NCI-H345 (cell line): Measurements from ENCODE around the gene KCNIP1.

Experiments
- DNase-seq: peaks from one replicate; lab custom pipeline; 2025; lab: John Stamatoyannopoulos, UW

KCNIP1 gene

GRCh38 chr5:170715141-170715540 lies 211.3 kb downstream of the KCNIP1 start:
- no peak for DNase-seq

GRCh38 chr5:170716396-170716795 lies 212.6 kb downstream of the KCNIP1 start:
- DNase-seq, result no peak

GRCh38 chr5:170719551-170719950 lies 215.7 kb downstream of the KCNIP1 start:
- DNase-seq, result no peak

- no peak for DNase-seq
These were observed 216.4 kb downstream of the KCNIP1 start for GRCh38 chr5:170720179-170720578.

- no peak for DNase-seq
These were observed 217.2 kb downstream of the KCNIP1 start for GRCh38 chr5:170720984-170721383.

- DNase-seq, result no peak
These were observed 217.9 kb downstream of the KCNIP1 start for GRCh38 chr5:170721681-170722080.

- no peak for DNase-seq
These were observed 218.5 kb downstream of the KCNIP1 start for GRCh38 chr5:170722316-170722715.

- no peak for DNase-seq
These were observed 227.2 kb downstream of the KCNIP1 start for GRCh38 chr5:170731052-170731451.

- no peak for DNase-seq
These were observed 228.9 kb downstream of the KCNIP1 start for GRCh38 chr5:170732685-170733084.

- no peak for DNase-seq
These were observed 233.1 kb downstream of the KCNIP1 start for GRCh38 chr5:170736966-170737365.

GRCh38 chr5:170737591-170737990 lies 233.8 kb downstream of the KCNIP1 start:
- DNase-seq, result no peak

GRCh38 chr5:170738840-170739239 lies 235.0 kb downstream of the KCNIP1 start:
- no peak for DNase-seq

- no peak for DNase-seq
These were observed 235.6 kb downstream of the KCNIP1 start for GRCh38 chr5:170739446-170739845.

GRCh38 chr5:170740551-170741205 lies 236.9 kb downstream of the KCNIP1 start:
- no peak for DNase-seq

- no peak for DNase-seq
These were observed 238.0 kb downstream of the KCNIP1 start for GRCh38 chr5:170741801-170742200.

GRCh38 chr5:170743876-170744212 lies 240.0 kb downstream of the KCNIP1 start:
- no peak for DNase-seq

- no peak for DNase-seq
These were observed 241.8 kb downstream of the KCNIP1 start for GRCh38 chr5:170745481-170746071.

- no peak for DNase-seq
These were observed 242.5 kb downstream of the KCNIP1 start for GRCh38 chr5:170746075-170746960.

- no peak for DNase-seq
These were observed 243.1 kb downstream of the KCNIP1 start for GRCh38 chr5:170746961-170747340.

- no peak for DNase-seq
These were observed 243.5 kb downstream of the KCNIP1 start for GRCh38 chr5:170747357-170747756.

GRCh38 chr5:170747851-170748250 lies 244.0 kb downstream of the KCNIP1 start:
- no peak for DNase-seq

GRCh38 chr5:170748951-170749471 lies 245.2 kb downstream of the KCNIP1 start:
- no peak for DNase-seq

- no peak for DNase-seq
These were observed 246.2 kb downstream of the KCNIP1 start for GRCh38 chr5:170749911-170750431.
